ENCODE data around the gene INO80C. TPM values are rescaled to one million over a fixed set of nuclear protein-coding genes. Genes with fewer than 3 reads are reported as not detected.
A peak's percentile ranks its signal among the peaks of the same experiment; 100 is the strongest.

INO80C gene
- total RNA-seq, 1 donor = 4.8 TPM

- no peak overlapping the region for H3K4me3 ChIP-seq (ENCODE audit: low read depth, low read length)
- no peak for TF ChIP-seq CTCF (IDR thresholded peaks at IDR 0.05; ENCODE audit: insufficient read depth, low read length)
- peak; percentile 59 for DNase-seq (ENCODE audit: low read depth)
Measured at GRCh38 chr18:35478520-35479435, 19.0 kb downstream of the INO80C start.

GRCh38 chr18:35477974-35478373 is 19.8 kb downstream of the INO80C start:
- no peak for TF ChIP-seq CTCF (IDR thresholded peaks at IDR 0.05; ENCODE audit: insufficient read depth, low read length)
- DNase-seq (ENCODE audit: low read depth) = no peak
- H3K4me3 ChIP-seq (ENCODE audit: low read depth, low read length) = no peak overlapping the region

- no peak for DNase-seq (ENCODE audit: low read depth)
- H3K4me3 ChIP-seq (ENCODE audit: low read depth, low read length) = no peak overlapping the region
- TF ChIP-seq CTCF (IDR thresholded peaks at IDR 0.05; ENCODE audit: insufficient read depth, low read length) = no peak
Measured at GRCh38 chr18:35477497-35477896, 20.3 kb downstream of the INO80C start.

GRCh38 chr18:35474884-35475283 is 22.9 kb downstream of the INO80C start:
- no peak overlapping the region for H3K4me3 ChIP-seq (ENCODE audit: low read depth, low read length)
- no peak for TF ChIP-seq CTCF (IDR thresholded peaks at IDR 0.05; ENCODE audit: insufficient read depth, low read length)
- DNase-seq (ENCODE audit: low read depth) = no peak

- no peak for TF ChIP-seq CTCF (IDR thresholded peaks at IDR 0.05; ENCODE audit: insufficient read depth, low read length)
Measured at GRCh38 chr18:35473562-35473961, 24.2 kb downstream of the INO80C start.

GRCh38 chr18:35470435-35470834 is 27.3 kb downstream of the INO80C start:
- H3K4me3 ChIP-seq (ENCODE audit: low read depth, low read length) = no peak overlapping the region
- no peak for TF ChIP-seq CTCF (IDR thresholded peaks at IDR 0.05; ENCODE audit: insufficient read depth, low read length)
- DNase-seq (ENCODE audit: low read depth) = no peak

More at GRCh38 chr18:35473562-35473961, 24.2 kb downstream of the INO80C start:
- H3K4me3 ChIP-seq (ENCODE audit: low read depth, low read length) = no peak overlapping the region
- DNase-seq (ENCODE audit: low read depth) = no peak
